HEK293T (cell line): ENCODE measurements around the gene BTBD1.

Source experiments
- ARNT ChIP-seq: fragments of 450-650 bp; IDR thresholded peaks from 2 replicates; pipeline ENCODE4 v1.6.1; 2017; ENCODE audit warnings: mild to moderate bottlenecking
- BHLHE40 ChIP-seq: fragments of 450-650 bp; IDR thresholded peaks from 2 replicates; pipeline ENCODE4 v1.6.1; 2016; ENCODE audit warnings: mild to moderate bottlenecking, moderate library complexity, borderline replicate concordance
- CTBP1 ChIP-seq: fragments of 450-650 bp; IDR thresholded peaks from 2 replicates; pipeline ENCODE4 v1.6.1; 2016; ENCODE audit warnings: borderline replicate concordance
- FOXM1 ChIP-seq: fragments of 450-650 bp; IDR thresholded peaks from 2 replicates; pipeline ENCODE4 v1.6.1; 2017; ENCODE audit warnings: mild to moderate bottlenecking, borderline replicate concordance
- HDGF ChIP-seq: fragments of 450-650 bp; IDR thresholded peaks from 2 replicates; pipeline ENCODE4 v1.6.1; 2017; ENCODE audit warnings: antibody characterized with exemption, borderline replicate concordance
- LEF1 ChIP-seq: fragments of 450-650 bp; IDR thresholded peaks from 2 replicates; pipeline ENCODE4 v1.6.1; 2017; ENCODE audit warnings: mild to moderate bottlenecking, borderline replicate concordance
- NFRKB ChIP-seq: fragments of 450-650 bp; IDR thresholded peaks from 2 replicates; pipeline ENCODE4 v1.6.1; 2016; ENCODE audit warnings: mild to moderate bottlenecking, moderate library complexity
- SP1 ChIP-seq: fragments of 450-650 bp; IDR thresholded peaks from 2 replicates; pipeline ENCODE4 v1.6.1; 2017

- no peak for TF ChIP-seq CTBP1
- no peak for TF ChIP-seq SP1
- no peak for TF ChIP-seq HDGF
- no peak for TF ChIP-seq BHLHE40
- TF ChIP-seq FOXM1: no peak
- no peak for TF ChIP-seq ARNT
- no peak for TF ChIP-seq LEF1
- TF ChIP-seq NFRKB: no peak
These were observed 54.4 kb downstream of the BTBD1 start for GRCh38 chr15:83012636-83013035.
